AG04450 (cell line): ENCODE measurements around the gene CABLES1. TPM values are rescaled to one million over a fixed set of nuclear protein-coding genes. Genes with fewer than 3 reads are reported as not detected.
"Not testable (repeated sequence)": the region's sequence is repeated elsewhere in the genome, so short reads cannot be mapped to it uniquely, and the experiment has no call there.

Experiments
- CTCF ChIA-PET: fragments of 300-600, 350-600 bp; formaldehyde crosslinking; extraction: SDS; loops from one replicate; lab custom pipeline; 2022; ENCODE audit warnings: antibody characterized with exemption, inconsistent platforms; lab: Charles Lee
- POLR2A ChIA-PET: fragments of 350-600 bp; formaldehyde crosslinking; extraction: SDS; loops from one replicate; lab custom pipeline; 2021; ENCODE audit warnings: antibody characterized with exemption, inconsistent platforms; lab: Yijun Ruan, JAX
- DNase-seq: peaks from one replicate; pipeline ENCODE4 v3.0.0-alpha.2; 2011; ENCODE audit warnings: low read depth, low spot score
- H3K27ac ChIP-seq: one replicate; pipeline ENCODE4 v1.5.1; 2012; ENCODE audit warnings: low read depth, low read length, control low read depth
- H3K27me3 ChIP-seq: one replicate; pipeline ENCODE4 v1.6.0; 2012; ENCODE audit warnings: low read length; ENCODE audit not compliant: control insufficient read depth, insufficient read depth
- H3K4me3 ChIP-seq: 2 replicates; pipeline ENCODE4 v1.5.1; 2011; ENCODE audit warnings: mild to moderate bottlenecking, low read depth, low read length, control low read depth
- H3K9me3 ChIP-seq: 2 replicates; pipeline ENCODE4 v1.5.1; 2012; ENCODE audit warnings: low read length; ENCODE audit not compliant: control insufficient read depth, insufficient read depth
- polyA plus RNA-seq: library from polyadenylated mRNA; depleted of rRNA; stranded (reverse); fragments of >200 nt; gene quantifications from 2 replicates; pipeline ENCODE4 v1.2.3, GENCODE V29; 2011
- TF ChIP-seq, protein P1 (sequence below): IDR thresholded peaks from 2 replicates; pipeline ENCODE4 v1.5.1; 2011; ENCODE audit warnings: low read depth, low read length, control low read depth, inconsistent platforms

Gene CABLES1
- polyA plus RNA-seq, 1 experiment, result 29.6 TPM

DNA sequence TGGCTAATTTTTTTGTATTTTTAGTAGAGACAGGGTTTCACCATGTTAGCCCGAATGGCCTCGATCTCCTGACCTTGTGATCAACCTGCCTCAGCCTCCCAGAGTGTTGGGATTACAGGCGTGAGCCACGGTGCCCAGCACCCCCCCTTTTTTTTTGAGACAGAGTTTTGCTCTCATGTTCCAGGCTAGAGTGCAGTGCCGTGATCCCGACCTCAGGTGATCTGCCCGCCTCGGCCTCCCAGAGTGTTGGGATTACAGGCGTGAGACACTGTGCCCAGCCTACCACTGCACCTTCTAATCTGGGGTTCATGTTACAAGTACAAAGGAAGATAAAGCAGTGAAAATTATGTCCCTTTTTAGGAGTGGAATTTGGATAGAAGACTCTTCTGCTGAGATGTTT, 41.5 kb upstream of the CABLES1 start:
- TF ChIP-seq, protein P1, sequence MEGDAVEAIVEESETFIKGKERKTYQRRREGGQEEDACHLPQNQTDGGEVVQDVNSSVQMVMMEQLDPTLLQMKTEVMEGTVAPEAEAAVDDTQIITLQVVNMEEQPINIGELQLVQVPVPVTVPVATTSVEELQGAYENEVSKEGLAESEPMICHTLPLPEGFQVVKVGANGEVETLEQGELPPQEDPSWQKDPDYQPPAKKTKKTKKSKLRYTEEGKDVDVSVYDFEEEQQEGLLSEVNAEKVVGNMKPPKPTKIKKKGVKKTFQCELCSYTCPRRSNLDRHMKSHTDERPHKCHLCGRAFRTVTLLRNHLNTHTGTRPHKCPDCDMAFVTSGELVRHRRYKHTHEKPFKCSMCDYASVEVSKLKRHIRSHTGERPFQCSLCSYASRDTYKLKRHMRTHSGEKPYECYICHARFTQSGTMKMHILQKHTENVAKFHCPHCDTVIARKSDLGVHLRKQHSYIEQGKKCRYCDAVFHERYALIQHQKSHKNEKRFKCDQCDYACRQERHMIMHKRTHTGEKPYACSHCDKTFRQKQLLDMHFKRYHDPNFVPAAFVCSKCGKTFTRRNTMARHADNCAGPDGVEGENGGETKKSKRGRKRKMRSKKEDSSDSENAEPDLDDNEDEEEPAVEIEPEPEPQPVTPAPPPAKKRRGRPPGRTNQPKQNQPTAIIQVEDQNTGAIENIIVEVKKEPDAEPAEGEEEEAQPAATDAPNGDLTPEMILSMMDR, result no peak
- DNase-seq, result no peak
- POLR2A ChIA-PET, result no interaction called here
- Histone ChIP-seq H3K4me3 (no peak overlapping the region), H3K9me3 (no peaks in the 10 kb centered on the region; the same call in 1 of the 2 replicates), H3K27ac (no peak overlapping the region), H3K27me3 (no peaks in the 10 kb centered on the region)
- CTCF ChIA-PET, result no interaction called here

DNA sequence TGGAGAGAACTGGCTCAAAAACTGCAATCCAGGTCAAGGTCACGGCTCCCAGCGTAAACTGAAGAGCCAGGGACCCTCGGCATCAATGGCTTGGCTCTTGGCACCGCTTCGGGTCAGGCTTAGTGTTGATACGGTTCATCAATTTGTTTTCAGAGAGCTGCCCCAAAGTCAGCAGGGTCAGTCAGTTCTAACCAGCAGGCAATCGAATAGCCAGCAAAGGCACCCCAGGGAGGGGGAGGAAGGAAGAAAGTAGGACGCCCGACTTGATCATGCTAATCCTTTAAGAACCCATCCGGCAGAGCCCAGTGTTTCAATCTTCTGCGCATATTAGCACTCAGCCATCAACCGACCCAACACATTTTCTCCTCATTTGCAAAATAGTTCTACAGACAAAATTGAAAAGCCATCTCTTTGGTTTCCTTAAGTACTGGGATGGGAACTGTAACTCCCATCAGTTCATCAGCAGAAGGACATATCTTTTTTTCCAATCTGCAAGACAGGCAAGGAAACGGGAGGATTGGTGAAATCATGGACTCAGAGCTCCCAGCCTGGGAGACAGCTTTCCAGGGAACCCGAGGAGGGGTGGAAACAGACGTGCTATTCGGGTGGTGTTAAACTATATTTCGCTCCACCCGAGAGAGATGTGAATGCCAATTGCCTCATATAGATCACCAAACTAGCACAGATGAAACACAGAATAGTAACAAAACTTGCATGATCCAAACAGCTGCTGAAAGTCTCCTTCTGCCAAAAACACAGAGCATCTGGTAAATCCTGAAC, 40.7 kb upstream of the CABLES1 start:
- Histone ChIP-seq H3K4me3 (no peak overlapping the region), H3K9me3 (no peaks in the 10 kb centered on the region; the same call in 1 of the 2 replicates), H3K27ac (no peak overlapping the region), H3K27me3 (no peaks in the 10 kb centered on the region)
- ChIA-PET CTCF (no interaction called here), POLR2A (interaction anchor here (0.5 kb wide), 1 partner anchor 237 kb away, joined by 3 read pairs; no protein-coding TSS in a partner anchor)
- TF ChIP-seq, protein P1, result no peak
- DNase-seq, result no peak

DNA sequence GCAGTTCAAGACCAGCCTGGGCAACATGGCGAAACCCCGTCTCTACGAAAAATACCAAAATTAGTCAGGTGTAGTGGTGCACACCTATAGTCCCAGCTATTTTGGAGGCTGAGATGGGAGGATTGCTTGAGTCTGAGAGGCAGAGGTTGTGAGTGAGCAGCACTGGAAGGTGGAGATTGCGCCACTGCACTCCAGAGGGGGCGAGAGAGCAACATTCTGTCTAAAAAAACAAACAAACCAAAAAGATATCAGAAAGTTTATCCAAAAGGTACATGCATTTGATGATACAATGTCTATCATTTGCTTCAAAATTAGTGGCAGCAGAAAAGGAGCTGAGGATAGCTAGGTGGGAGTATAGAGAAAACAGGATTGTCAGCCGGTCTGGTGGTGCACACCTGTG, 39.8 kb upstream of the CABLES1 start:
- DNase-seq, result no peak
- TF ChIP-seq, protein P1, result peak; percentile 19; the same call in 1 of the 2 replicates
- CTCF ChIA-PET, result no interaction called here
- Histone ChIP-seq H3K27me3 (no peaks in the 10 kb centered on the region), H3K27ac (no peak overlapping the region), H3K9me3 (no peaks in the 10 kb centered on the region; the same call in 1 of the 2 replicates), H3K4me3 (no peak overlapping the region)
- POLR2A ChIA-PET, result no interaction called here

DNA sequence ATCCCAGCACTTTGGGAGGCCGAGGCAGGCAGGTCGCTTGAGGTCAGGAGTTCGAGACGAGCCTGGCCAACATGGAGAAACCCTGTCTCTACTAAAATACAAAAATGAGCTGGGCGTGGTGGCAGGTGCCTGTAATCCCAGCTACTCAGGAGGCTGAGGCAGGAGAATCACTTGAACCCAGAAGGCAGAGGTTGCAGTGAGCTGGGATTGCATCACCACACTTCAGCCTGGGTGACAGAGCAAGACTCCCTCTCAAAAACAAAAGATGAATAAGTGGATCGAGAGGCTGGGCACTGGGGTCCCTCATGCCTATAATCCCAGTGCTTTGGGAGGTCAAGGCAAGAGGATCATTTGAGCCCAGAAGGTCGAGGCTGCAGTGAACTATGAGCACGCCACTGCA, 38.3 kb upstream of the CABLES1 start:
- POLR2A ChIA-PET, CTCF ChIA-PET, H3K27ac ChIP-seq, DNase-seq, H3K9me3 ChIP-seq, H3K27me3 ChIP-seq, H3K4me3 ChIP-seq: not testable (repeated sequence)

DNA sequence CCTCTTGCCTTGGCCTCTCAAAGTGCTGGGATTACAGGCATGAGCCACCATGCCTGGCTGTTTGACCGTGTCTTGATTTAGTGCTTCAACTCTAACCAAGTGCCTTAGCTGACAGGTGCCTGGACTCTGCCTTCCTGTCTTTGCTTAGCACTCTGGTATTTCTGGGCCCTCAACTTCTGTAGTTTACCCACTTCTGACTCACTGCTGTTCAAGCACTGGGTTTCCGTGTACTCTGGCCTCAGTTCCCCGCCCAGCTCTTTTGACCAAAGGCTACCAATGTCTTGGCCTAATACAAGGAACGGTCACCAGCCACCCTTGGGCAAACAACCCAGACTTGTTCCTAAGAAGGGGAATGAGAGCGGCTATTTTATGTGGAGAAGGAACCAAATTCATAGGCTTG, 35.7 kb upstream of the CABLES1 start:
- POLR2A ChIA-PET, result no interaction called here
- TF ChIP-seq, protein P1, result no peak
- CTCF ChIA-PET, result interaction anchor here (1.4 kb wide), 1 partner anchor 312 kb away, joined by 5 read pairs; no protein-coding TSS in a partner anchor
- Histone ChIP-seq H3K9me3 (no peaks in the 10 kb centered on the region; the same call in 1 of the 2 replicates), H3K27ac (no peak overlapping the region), H3K27me3 (no peaks in the 10 kb centered on the region), H3K4me3 (no peak overlapping the region)
- no peak for DNase-seq
